Suprapubic skin (tissue), 4 donors: ENCODE results near the gene GDPD3. TPM values are rescaled to one million over a fixed set of nuclear protein-coding genes. Genes with fewer than 3 reads are reported as not detected.

Experiments
- DNase-seq, 2 donors: peaks; one replicate each; pipeline ENCODE4 v3.0.0-alpha.2; 2019; ENCODE audit warnings: low spot score in 2 of 2
- H3K27ac ChIP-seq: fragments of 200-600 bp; sonication (generic); one replicate; pipeline ENCODE4 v1.5.1; 2019
- H3K27me3 ChIP-seq: fragments of 200-600 bp; sonication (generic); one replicate; pipeline ENCODE4 v1.5.1; 2019
- H3K36me3 ChIP-seq: fragments of 200-600 bp; sonication (generic); one replicate; pipeline ENCODE4 v1.5.1; 2019
- H3K4me1 ChIP-seq: fragments of 200-600 bp; sonication (generic); one replicate; pipeline ENCODE4 v1.5.1; 2019
- H3K4me3 ChIP-seq: fragments of 200-600 bp; sonication (generic); one replicate; pipeline ENCODE4 v1.5.1; 2019; ENCODE audit warnings: mild to moderate bottlenecking
- H3K9me3 ChIP-seq: fragments of 200-600 bp; sonication (generic); one replicate; pipeline ENCODE4 v1.5.1; 2019
- EP300 ChIP-seq: sonication (generic); formaldehyde crosslinking; IDR thresholded peaks from one replicate; pipeline ENCODE4 v1.6.1; 2017; ENCODE audit warnings: antibody characterized with exemption
- POLR2A ChIP-seq, 2 donors: fragments of 450-650 bp; IDR thresholded peaks; one replicate each; pipeline ENCODE4 v1.6.1; 2017; ENCODE audit warnings: antibody characterized with exemption in 2 of 2, mild to moderate bottlenecking in 2 of 2, moderate library complexity in 2 of 2
- POLR2AphosphoS5 ChIP-seq, 3 donors: sonication (generic); formaldehyde crosslinking; IDR thresholded peaks; one replicate each; pipeline ENCODE4 v1.6.1; 2017; ENCODE audit warnings: antibody characterized with exemption in 3 of 3
- WGBS: methylation state at CpG from one replicate; pipeline ENCODE4 v1.1.5; 2018; 5-methylcytosine and 5-hydroxymethylcytosine counted together
- total RNA-seq, 4 donors: library from RNA; depleted of rRNA; stranded (reverse); fragments of >200 nt; gene quantifications; one replicate each; pipeline ENCODE4 v1.1.0, GENCODE V29; 2016
- TF ChIP-seq, protein P1 (sequence below), 2 donors: fragments of 200-600 bp in 1 of 2; fragments of 450-650 bp in 1 of 2; sonication (generic) in 1 of 2; IDR thresholded peaks; one replicate each; pipeline ENCODE4 v1.5.1; 2016 to 2019; ENCODE audit warnings: antibody characterized with exemption in 2 of 2, mild to moderate bottlenecking in 1 of 2, moderate library complexity in 1 of 2

GDPD3 gene
- total RNA-seq, 4 donors from 2014 or later, result 8.7 to 40.0 (median 12.5) TPM

- no peaks in the 10 kb centered on the region for H3K27me3 ChIP-seq
- H3K4me3 ChIP-seq, result no peak overlapping the region
- peaks cover 30% of the 10 kb centered on the region for H3K4me1 ChIP-seq
- no peaks in the 10 kb centered on the region for H3K9me3 ChIP-seq
- no peak for DNase-seq
- TF ChIP-seq EP300 (no peak), POLR2AphosphoS5 (IDR thresholded peaks at IDR 0.05) (no peak), POLR2A (IDR thresholded peaks at IDR 0.05) (no peak)
- TF ChIP-seq, protein P1, sequence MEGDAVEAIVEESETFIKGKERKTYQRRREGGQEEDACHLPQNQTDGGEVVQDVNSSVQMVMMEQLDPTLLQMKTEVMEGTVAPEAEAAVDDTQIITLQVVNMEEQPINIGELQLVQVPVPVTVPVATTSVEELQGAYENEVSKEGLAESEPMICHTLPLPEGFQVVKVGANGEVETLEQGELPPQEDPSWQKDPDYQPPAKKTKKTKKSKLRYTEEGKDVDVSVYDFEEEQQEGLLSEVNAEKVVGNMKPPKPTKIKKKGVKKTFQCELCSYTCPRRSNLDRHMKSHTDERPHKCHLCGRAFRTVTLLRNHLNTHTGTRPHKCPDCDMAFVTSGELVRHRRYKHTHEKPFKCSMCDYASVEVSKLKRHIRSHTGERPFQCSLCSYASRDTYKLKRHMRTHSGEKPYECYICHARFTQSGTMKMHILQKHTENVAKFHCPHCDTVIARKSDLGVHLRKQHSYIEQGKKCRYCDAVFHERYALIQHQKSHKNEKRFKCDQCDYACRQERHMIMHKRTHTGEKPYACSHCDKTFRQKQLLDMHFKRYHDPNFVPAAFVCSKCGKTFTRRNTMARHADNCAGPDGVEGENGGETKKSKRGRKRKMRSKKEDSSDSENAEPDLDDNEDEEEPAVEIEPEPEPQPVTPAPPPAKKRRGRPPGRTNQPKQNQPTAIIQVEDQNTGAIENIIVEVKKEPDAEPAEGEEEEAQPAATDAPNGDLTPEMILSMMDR (IDR thresholded peaks at IDR 0.05), result no peak
- H3K36me3 ChIP-seq, result no peaks in the 10 kb centered on the region
- peak overlapping the region; percentile 90 for H3K27ac ChIP-seq
- WGBS, result 85% methylated on average over 4 of the region's 4 CpGs
Measured at GRCh38 chr16:30124985-30125379, 11.6 kb upstream of the GDPD3 start.

DNA sequence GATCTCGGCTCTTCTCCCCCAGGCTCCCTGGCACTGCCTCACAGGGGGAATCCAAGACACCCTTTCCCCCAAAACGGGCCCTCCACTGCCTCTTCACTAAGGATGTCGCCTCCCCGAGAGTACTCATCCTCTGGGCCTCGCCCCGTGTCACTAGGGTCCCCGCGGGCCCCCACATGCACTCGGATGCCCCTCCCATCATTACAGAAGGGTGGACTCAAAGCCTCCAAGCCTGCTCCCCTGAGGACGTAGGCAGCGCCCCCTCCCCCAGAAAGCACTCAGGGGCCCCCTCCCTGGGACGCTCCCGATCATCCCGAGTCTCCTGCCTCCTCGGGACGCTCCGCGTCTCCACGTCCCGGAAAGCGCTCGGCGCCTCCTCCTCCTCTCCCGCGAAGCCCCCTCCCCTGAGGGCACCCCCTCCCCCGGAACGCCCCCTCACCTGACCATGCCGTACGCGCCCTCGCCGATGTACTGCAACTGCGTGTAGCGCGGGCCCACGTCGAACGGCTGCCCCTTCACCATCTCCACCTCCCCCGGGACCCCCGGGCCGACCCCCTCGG, 9.3 kb upstream of the GDPD3 start:
- TF ChIP-seq POLR2AphosphoS5 (IDR thresholded peaks at IDR 0.05) (no peak), EP300 (no peak), POLR2A (IDR thresholded peaks at IDR 0.05) (no peak)
- TF ChIP-seq, protein P1 (IDR thresholded peaks at IDR 0.05), result no peak
- Histone ChIP-seq H3K4me1 (peaks cover 30% of the 10 kb centered on the region), H3K27ac (peak overlapping the region; percentile 90), H3K36me3 (peaks cover 20% of the 10 kb centered on the region), H3K9me3 (no peaks in the 10 kb centered on the region), H3K27me3 (no peaks in the 10 kb centered on the region), H3K4me3 (peak overlapping the region; percentile 61)
- DNase-seq, result peak in 1 of 2 donors; percentile 73
- 1% methylated on average over 11 of the region's 42 CpGs for WGBS

GRCh38 chr16:30121741-30122571, 8.6 kb upstream of the GDPD3 start:
- WGBS, result 65% methylated on average over 17 of the region's 31 CpGs
- Histone ChIP-seq H3K4me3 (peak overlapping the region; percentile 61), H3K36me3 (peaks cover 27% of the 10 kb centered on the region), H3K4me1 (peaks cover 30% of the 10 kb centered on the region), H3K27me3 (no peaks in the 10 kb centered on the region), H3K27ac (peak overlapping the region; percentile 90), H3K9me3 (no peaks in the 10 kb centered on the region)
- TF ChIP-seq EP300, result no peak
- TF ChIP-seq, protein P1 (IDR thresholded peaks at IDR 0.05), result no peak
- TF ChIP-seq POLR2A (IDR thresholded peaks at IDR 0.05), result no peak
- no peak for TF ChIP-seq POLR2AphosphoS5 (IDR thresholded peaks at IDR 0.05)
- peak in 1 of 2 donors; percentile 71 for DNase-seq

- 95% methylated on average over 3 of the region's 3 CpGs for WGBS
- Histone ChIP-seq H3K27me3 (no peaks in the 10 kb centered on the region), H3K27ac (no peak overlapping the region), H3K4me1 (peaks cover 30% of the 10 kb centered on the region), H3K9me3 (no peaks in the 10 kb centered on the region), H3K4me3 (no peak overlapping the region), H3K36me3 (peaks cover 38% of the 10 kb centered on the region)
- no peak for DNase-seq
- TF ChIP-seq POLR2A (IDR thresholded peaks at IDR 0.05), result no peak
- TF ChIP-seq POLR2AphosphoS5 (IDR thresholded peaks at IDR 0.05), result no peak
- TF ChIP-seq, protein P1 (IDR thresholded peaks at IDR 0.05), result no peak
- TF ChIP-seq EP300, result no peak
Measured at GRCh38 chr16:30120340-30121105, 7.2 kb upstream of the GDPD3 start.

DNA sequence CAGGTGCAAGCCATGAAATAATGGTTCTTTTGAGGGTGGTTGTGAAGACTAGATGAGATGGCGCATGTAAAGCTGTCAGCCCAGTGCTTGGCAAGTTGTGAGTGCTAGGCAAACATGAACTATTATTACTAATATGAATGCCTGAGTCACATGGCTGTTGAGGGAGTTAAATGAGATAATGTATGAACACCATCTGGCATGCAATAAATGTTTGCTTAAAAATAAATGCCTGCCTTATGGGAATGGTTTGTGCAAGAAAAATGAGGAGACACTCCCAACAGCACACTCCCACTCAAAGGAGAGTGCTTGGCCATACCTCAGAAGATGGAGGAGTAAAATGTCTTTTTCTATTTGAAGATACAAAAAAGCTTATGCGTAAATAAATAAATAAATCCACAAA, 6.1 kb upstream of the GDPD3 start:
- whole genome bisulfite sequencing, result 92% methylated on average over 2 of the region's 2 CpGs
- H3K36me3 ChIP-seq, result peaks cover 47% of the 10 kb centered on the region
- no peak for DNase-seq
- H3K9me3 ChIP-seq, result no peaks in the 10 kb centered on the region
- H3K4me1 ChIP-seq, result peaks cover 35% of the 10 kb centered on the region
- H3K27ac ChIP-seq, result no peak overlapping the region
- no peak overlapping the region for H3K4me3 ChIP-seq
- no peaks in the 10 kb centered on the region for H3K27me3 ChIP-seq
- TF ChIP-seq POLR2AphosphoS5 (IDR thresholded peaks at IDR 0.05) (no peak), EP300 (no peak), POLR2A (IDR thresholded peaks at IDR 0.05) (no peak)
- TF ChIP-seq, protein P1 (IDR thresholded peaks at IDR 0.05), result no peak
